Nephron (organoid): ENCODE results near the gene MAP3K2.

Experiments
- H3K27ac Mint-ChIP-seq, 3 experiments: 2 replicates each; pipeline ENCODE4 v1.8.0; 2020; ENCODE audit warnings: mixed read lengths in 3 of 3, mild to moderate bottlenecking in 2 of 3, moderate library complexity in 1 of 3
- H3K27me3 Mint-ChIP-seq: 2 replicates; pipeline ENCODE4 v1.8.0; 2021; ENCODE audit warnings: low read depth, mild to moderate bottlenecking, moderate library complexity, mixed read lengths
- H3K36me3 Mint-ChIP-seq: 2 replicates; pipeline ENCODE4 v1.8.0; 2020; ENCODE audit warnings: low read depth, mixed read lengths
- H3K4me1 Mint-ChIP-seq: 2 replicates; pipeline ENCODE4 v1.8.0; 2020; ENCODE audit warnings: mixed read lengths
- H3K4me3 Mint-ChIP-seq, 3 experiments: 2 replicates each; pipeline ENCODE4 v1.8.0; 2020; ENCODE audit warnings: mild to moderate bottlenecking in 3 of 3, mixed read lengths in 3 of 3, moderate library complexity in 2 of 3
- H3K9me3 Mint-ChIP-seq: 2 replicates; pipeline ENCODE4 v1.8.0; 2020; ENCODE audit warnings: mixed read lengths
- TF ChIP-seq, protein P1 (sequence below), 3 experiments: fragments of 200-600 bp; sonication (generic); IDR thresholded peaks; one replicate each; pipeline ENCODE4 v1.5.0; 2021; ENCODE audit warnings: antibody characterized with exemption in 3 of 3; ENCODE audit not compliant: unreplicated experiment in 3 of 3

Gene MAP3K2

DNA sequence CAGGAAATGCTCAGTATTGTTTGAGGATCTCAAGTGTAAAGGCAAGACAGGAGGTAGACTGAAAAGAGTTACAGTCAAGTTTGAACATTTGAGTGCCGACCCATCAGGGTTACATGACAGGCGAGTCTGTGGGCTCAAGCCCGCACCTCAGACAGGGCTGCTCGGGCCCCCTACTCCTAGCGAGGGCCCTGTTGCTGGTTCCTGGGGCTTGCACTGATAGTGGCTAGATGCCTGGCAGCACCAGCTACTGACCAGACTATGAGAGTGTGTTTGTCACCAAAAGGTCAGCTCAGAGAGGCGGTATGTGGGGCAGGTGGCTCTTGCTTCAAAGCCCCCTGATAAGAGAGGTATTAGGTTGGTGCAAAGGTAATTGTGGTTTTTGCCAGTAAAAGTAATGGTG is 132.1 kb downstream of the MAP3K2 start:
- peak overlapping the region; percentile 77 to 85 (median 84) for H3K27ac Mint-ChIP-seq
- no peak overlapping the region for H3K4me3 Mint-ChIP-seq
- H3K36me3 Mint-ChIP-seq, result peaks cover 54% of the 10 kb centered on the region
- peaks cover 16% of the 10 kb centered on the region for H3K4me1 Mint-ChIP-seq
- H3K9me3 Mint-ChIP-seq, result no peaks in the 10 kb centered on the region
- TF ChIP-seq, protein P1, sequence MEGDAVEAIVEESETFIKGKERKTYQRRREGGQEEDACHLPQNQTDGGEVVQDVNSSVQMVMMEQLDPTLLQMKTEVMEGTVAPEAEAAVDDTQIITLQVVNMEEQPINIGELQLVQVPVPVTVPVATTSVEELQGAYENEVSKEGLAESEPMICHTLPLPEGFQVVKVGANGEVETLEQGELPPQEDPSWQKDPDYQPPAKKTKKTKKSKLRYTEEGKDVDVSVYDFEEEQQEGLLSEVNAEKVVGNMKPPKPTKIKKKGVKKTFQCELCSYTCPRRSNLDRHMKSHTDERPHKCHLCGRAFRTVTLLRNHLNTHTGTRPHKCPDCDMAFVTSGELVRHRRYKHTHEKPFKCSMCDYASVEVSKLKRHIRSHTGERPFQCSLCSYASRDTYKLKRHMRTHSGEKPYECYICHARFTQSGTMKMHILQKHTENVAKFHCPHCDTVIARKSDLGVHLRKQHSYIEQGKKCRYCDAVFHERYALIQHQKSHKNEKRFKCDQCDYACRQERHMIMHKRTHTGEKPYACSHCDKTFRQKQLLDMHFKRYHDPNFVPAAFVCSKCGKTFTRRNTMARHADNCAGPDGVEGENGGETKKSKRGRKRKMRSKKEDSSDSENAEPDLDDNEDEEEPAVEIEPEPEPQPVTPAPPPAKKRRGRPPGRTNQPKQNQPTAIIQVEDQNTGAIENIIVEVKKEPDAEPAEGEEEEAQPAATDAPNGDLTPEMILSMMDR (IDR thresholded peaks at IDR 0.05; ENCODE audit: unreplicated experiment in 3 of 3), result no peak
- no peaks in the 10 kb centered on the region for H3K27me3 Mint-ChIP-seq

DNA sequence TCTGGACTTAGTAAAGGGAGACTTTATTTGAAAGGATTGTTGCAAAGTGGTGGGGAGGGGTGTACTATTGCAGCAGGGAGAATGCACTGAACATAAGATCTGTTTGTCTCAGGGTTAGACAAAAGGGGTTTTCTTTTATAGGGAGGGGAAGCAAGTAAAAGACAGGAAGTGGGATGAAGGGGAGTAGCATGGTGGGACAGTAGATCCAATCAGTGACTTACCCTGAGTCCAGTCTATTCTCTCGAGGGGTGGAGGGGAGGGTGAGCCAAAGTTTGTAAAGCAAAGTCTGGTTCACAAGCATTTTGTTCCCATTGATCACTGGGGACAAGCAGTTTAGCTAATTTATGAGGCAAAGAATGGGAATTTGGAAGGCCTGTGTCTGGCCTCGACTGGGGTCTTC is 132.6 kb downstream of the MAP3K2 start:
- no peak overlapping the region for H3K4me3 Mint-ChIP-seq
- no peaks in the 10 kb centered on the region for H3K9me3 Mint-ChIP-seq
- H3K36me3 Mint-ChIP-seq, result peaks cover 48% of the 10 kb centered on the region
- no peaks in the 10 kb centered on the region for H3K27me3 Mint-ChIP-seq
- H3K27ac Mint-ChIP-seq, result peak overlapping the region; percentile 77 to 85 (median 84)
- TF ChIP-seq, protein P1 (IDR thresholded peaks at IDR 0.05; ENCODE audit: unreplicated experiment in 3 of 3), result no peak
- H3K4me1 Mint-ChIP-seq, result peaks cover 16% of the 10 kb centered on the region

DNA sequence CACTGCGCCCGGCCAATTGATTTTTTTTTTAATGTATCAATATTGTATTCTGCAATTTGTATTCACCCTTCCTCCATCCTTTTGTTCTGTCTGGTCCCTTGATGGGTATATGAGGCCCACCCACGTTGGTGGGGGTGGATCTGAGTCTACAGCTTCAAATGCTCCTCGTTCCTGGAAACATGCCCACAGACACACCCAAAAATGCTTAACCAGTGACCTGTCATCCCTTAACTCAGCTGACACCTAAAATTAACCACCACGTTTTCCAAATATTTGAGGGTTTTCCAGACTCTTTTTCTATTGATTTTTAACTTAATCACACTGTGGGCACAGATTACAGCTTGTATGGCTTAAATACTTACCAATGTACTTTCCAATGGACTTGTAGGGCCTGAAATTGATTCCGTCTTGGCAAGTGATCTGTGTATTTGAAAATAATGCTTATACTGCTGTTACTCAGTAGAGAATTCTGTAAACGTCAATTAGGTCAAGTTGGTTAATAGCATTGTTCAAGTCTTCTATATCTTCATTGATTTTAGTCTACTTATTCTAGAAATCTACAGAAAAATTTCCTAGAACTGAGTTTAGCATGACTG is 133.3 kb downstream of the MAP3K2 start:
- Mint-ChIP-seq H3K9me3 (no peaks in the 10 kb centered on the region), H3K27ac (peak overlapping the region; percentile 77 to 85 (median 78)), H3K27me3 (no peaks in the 10 kb centered on the region), H3K4me1 (peaks cover 16% of the 10 kb centered on the region), H3K36me3 (peaks cover 43% of the 10 kb centered on the region), H3K4me3 (no peak overlapping the region)
- TF ChIP-seq, protein P1 (IDR thresholded peaks at IDR 0.05; ENCODE audit: unreplicated experiment in 3 of 3), result no peak
